ENCODE measurements around the gene NOP9. TPM values are rescaled to one million over a fixed set of nuclear protein-coding genes. Genes with fewer than 3 reads are reported as not detected.

The NOP9 gene
- total RNA-seq, 4 donors from 2014 or later, result 19.8 to 31.2 (median 21.2) TPM

DNA sequence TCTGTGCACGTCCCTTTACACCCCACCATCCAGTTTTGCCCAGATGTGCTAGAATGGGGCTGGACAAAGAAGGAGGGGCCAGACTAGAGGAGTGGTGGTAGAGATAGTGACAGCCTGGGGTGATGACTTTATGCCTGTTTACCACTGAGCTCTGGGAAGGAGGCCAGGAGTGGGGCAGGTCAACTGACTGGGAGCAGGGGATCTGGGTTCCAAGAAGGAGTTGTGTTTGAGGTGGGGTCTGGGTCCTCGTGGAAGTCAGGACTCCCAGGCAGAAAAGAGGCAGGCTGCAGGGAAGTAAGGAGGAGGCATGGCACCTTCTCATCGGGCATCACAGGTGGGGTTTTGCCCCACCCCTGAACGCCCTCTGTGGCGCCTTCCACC, 10.6 kb downstream of the NOP9 start:
- Histone ChIP-seq H3K36me3 (peaks cover 23% of the 10 kb centered on the region), H3K9me3 (no peaks in the 10 kb centered on the region), H3K4me1 (peaks cover 78% of the 10 kb centered on the region), H3K27me3 (no peaks in the 10 kb centered on the region), H3K27ac (peak overlapping the region; percentile 89), H3K4me3 (peak overlapping the region; percentile 63)
- 17% methylated on average over 2 of the region's 5 CpGs for WGBS
- TF ChIP-seq EP300 (IDR thresholded peaks at IDR 0.05), result no peak
- TF ChIP-seq, protein P1, sequence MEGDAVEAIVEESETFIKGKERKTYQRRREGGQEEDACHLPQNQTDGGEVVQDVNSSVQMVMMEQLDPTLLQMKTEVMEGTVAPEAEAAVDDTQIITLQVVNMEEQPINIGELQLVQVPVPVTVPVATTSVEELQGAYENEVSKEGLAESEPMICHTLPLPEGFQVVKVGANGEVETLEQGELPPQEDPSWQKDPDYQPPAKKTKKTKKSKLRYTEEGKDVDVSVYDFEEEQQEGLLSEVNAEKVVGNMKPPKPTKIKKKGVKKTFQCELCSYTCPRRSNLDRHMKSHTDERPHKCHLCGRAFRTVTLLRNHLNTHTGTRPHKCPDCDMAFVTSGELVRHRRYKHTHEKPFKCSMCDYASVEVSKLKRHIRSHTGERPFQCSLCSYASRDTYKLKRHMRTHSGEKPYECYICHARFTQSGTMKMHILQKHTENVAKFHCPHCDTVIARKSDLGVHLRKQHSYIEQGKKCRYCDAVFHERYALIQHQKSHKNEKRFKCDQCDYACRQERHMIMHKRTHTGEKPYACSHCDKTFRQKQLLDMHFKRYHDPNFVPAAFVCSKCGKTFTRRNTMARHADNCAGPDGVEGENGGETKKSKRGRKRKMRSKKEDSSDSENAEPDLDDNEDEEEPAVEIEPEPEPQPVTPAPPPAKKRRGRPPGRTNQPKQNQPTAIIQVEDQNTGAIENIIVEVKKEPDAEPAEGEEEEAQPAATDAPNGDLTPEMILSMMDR (IDR thresholded peaks at IDR 0.05), result no peak
- no peak for TF ChIP-seq POLR2A (IDR thresholded peaks at IDR 0.05)
- TF ChIP-seq POLR2AphosphoS5 (IDR thresholded peaks at IDR 0.05), result no peak
- no peak for DNase-seq (ENCODE audit: low spot score in 2 of 2)

DNA sequence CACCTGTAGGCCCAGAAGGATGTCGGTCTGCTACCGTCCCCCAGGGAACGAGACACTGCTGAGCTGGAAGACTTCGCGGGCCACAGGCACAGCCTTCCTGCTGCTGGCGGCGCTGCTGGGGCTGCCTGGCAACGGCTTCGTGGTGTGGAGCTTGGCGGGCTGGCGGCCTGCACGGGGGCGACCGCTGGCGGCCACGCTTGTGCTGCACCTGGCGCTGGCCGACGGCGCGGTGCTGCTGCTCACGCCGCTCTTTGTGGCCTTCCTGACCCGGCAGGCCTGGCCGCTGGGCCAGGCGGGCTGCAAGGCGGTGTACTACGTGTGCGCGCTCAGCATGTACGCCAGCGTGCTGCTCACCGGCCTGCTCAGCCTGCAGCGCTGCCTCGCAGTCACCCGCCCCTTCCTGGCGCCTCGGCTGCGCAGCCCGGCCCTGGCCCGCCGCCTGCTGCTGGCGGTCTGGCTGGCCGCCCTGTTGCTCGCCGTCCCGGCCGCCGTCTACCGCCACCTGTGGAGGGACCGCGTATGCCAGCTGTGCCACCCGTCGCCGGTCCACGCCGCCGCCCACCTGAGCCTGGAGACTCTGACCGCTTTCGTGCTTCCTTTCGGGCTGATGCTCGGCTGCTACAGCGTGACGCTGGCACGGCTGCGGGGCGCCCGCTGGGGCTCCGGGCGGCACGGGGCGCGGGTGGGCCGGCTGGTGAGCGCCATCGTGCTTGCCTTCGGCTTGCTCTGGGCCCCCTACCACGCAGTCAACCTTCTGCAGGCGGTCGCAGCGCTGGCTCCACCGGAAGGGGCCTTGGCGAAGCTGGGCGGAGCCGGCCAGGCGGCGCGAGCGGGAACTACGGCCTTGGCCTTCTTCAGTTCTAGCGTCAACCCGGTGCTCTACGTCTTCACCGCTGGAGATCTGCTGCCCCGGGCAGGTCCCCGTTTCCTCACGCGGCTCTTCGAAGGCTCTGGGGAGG, 11.3 kb downstream of the NOP9 start, which contains the start of gene LTB4R:
LTB4R (plus strand) TSS at position 857 of the 959 bp plus-strand sequence. CDS start 4,150 bp downstream, outside the sequence.
- H3K4me3 ChIP-seq, result peak within 1 kb of the TSS; percentile 63
- TF ChIP-seq EP300 (IDR thresholded peaks at IDR 0.05) (no peak), POLR2AphosphoS5 (IDR thresholded peaks at IDR 0.05) (no peak), POLR2A (IDR thresholded peaks at IDR 0.05) (no peak)
- TF ChIP-seq, protein P1 (IDR thresholded peaks at IDR 0.05), result peak in 1 of 2 donors; percentile 56
- peak within 1 kb of the TSS; percentile 89 for H3K27ac ChIP-seq
- DNase-seq (ENCODE audit: low spot score in 2 of 2), result peak; percentile 84 to 85
- 2% methylated on average over 41 of the region's 99 CpGs for WGBS
- no peaks in the 10 kb centered on the region for H3K9me3 ChIP-seq
- H3K4me1 ChIP-seq, result peaks cover 85% of the 10 kb centered on the region
- peaks cover 16% of the 10 kb centered on the region for H3K36me3 ChIP-seq
- no peaks in the 10 kb centered on the region for H3K27me3 ChIP-seq

- Histone ChIP-seq H3K4me3 (peak overlapping the region; percentile 63), H3K27me3 (no peaks in the 10 kb centered on the region), H3K27ac (peak overlapping the region; percentile 89), H3K4me1 (peaks cover 96% of the 10 kb centered on the region), H3K9me3 (no peaks in the 10 kb centered on the region), H3K36me3 (peaks cover 5% of the 10 kb centered on the region)
- DNase-seq (ENCODE audit: low spot score in 2 of 2), result no peak
- WGBS, result 85% methylated on average over 1 of the region's 1 CpG
- TF ChIP-seq POLR2AphosphoS5 (IDR thresholded peaks at IDR 0.05) (peak in 1 of 3 donors; percentile 44), EP300 (IDR thresholded peaks at IDR 0.05) (no peak)
- TF ChIP-seq, protein P1 (IDR thresholded peaks at IDR 0.05), result no peak
Measured at GRCh38 chr14:24311837-24312615, 12.4 kb downstream of the NOP9 start.

DNA sequence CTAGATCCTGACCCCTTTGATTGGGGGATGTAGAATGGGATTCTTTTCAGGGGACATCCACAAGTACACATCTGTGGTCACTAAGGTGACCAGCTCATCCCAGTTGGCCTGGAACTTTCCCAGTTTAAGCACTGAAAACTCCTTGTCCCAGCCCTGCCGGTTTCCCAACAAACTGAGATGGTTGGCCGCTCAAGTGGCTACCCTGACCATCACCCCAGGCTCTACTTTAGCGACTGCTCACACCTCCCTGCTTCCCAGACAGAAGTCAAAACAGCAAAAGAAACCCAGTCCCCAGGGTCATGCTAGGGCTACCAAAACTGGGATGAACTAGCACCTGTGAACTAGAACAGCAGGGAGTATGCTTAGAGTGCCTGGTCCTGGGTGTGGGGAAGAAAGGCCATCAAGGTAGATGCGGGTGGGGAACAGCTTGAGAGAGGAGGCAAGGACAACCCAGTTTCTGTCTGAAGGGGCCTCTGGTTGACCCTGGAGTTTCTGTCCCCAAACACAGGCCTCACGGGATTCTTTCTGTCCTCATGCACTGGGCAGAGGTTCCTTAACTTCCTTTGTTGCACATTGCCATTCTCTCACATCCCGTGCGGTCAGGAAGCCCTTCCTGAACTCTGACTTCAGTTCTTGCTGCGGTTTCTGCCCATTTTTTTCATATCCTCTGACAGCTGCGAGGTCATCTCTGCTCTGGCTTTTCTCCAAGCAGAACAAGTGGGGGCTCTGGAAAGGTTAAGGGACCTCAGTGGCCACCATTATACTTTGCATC, 13.3 kb downstream of the NOP9 start:
- WGBS, result 71% methylated on average over 9 of the region's 9 CpGs
- no peak for DNase-seq (ENCODE audit: low spot score in 2 of 2)
- TF ChIP-seq EP300 (IDR thresholded peaks at IDR 0.05) (no peak), POLR2AphosphoS5 (IDR thresholded peaks at IDR 0.05) (no peak), POLR2A (IDR thresholded peaks at IDR 0.05) (no peak)
- TF ChIP-seq, protein P1 (IDR thresholded peaks at IDR 0.05), result no peak
- H3K36me3 ChIP-seq, result no peaks in the 10 kb centered on the region
- no peaks in the 10 kb centered on the region for H3K9me3 ChIP-seq
- H3K27ac ChIP-seq, result peak overlapping the region; percentile 9
- peak overlapping the region; percentile 63 for H3K4me3 ChIP-seq
- H3K4me1 ChIP-seq, result peaks cover 93% of the 10 kb centered on the region
- H3K27me3 ChIP-seq, result no peaks in the 10 kb centered on the region

All from suprapubic skin (tissue), 4 donors.